Cardiac muscle cell (in vitro differentiated cells and primary cell): Measurements from ENCODE around the gene HAS3. TPM values are rescaled to one million over a fixed set of nuclear protein-coding genes. Genes with fewer than 3 reads are reported as not detected.

Experiments
- DNase-seq, 2 donors: peaks; one replicate each; pipeline versions ENCODE4 v3.0.0 to v3.0.0-alpha.2; 2010 to 2017; ENCODE audit warnings: low read depth in 1 of 2, low spot score in 1 of 2
- H3K27ac ChIP-seq: fragments of 200-600 bp; sonication (generic); 2 replicates; pipeline ENCODE4 v1.5.1; 2016
- H3K27me3 ChIP-seq: fragments of 200-600 bp; sonication (generic); 2 replicates; pipeline ENCODE4 v1.6.0; 2016; ENCODE audit warnings: control low read depth
- H3K36me3 ChIP-seq: fragments of 200-600 bp; sonication (generic); 2 replicates; pipeline ENCODE4 v1.5.1; 2016; ENCODE audit warnings: control low read depth
- H3K4me1 ChIP-seq: fragments of 200-600 bp; sonication (generic); 2 replicates; pipeline ENCODE4 v1.8.1; 2017; ENCODE audit warnings: low read depth, mild to moderate bottlenecking, mixed run types
- H3K4me3 ChIP-seq: fragments of 200-600 bp; sonication (generic); 2 replicates; pipeline ENCODE4 v1.5.1; 2016; ENCODE audit warnings: mild to moderate bottlenecking
- H3K9me3 ChIP-seq: fragments of 200-600 bp; sonication (generic); 2 replicates; pipeline ENCODE4 v1.5.1; 2017; ENCODE audit warnings: low read depth, mild to moderate bottlenecking, control low read depth
- polyA plus RNA-seq: library from polyadenylated mRNA; unstranded; fragments of >200 nt; fragmentation: Nextera tagmentation; extraction: Ambion mirVana; gene quantifications from 2 replicates; pipeline ENCODE4 v1.2.1, GENCODE V29; 2016
- total RNA-seq: library from RNA; depleted of rRNA; stranded (reverse); fragments of >200 nt; gene quantifications from 2 replicates; pipeline ENCODE4 v1.2.3, GENCODE V29; 2016
- TF ChIP-seq, protein P1 (sequence below): IDR thresholded peaks from 2 replicates; pipeline ENCODE4 v1.5.1; 2012; ENCODE audit warnings: low read depth, mild to moderate bottlenecking, low read length

Gene HAS3
- total and polyA plus RNA-seq, 2 experiments from 2014 or later = 0.03 TPM; not detected in 1

DNA sequence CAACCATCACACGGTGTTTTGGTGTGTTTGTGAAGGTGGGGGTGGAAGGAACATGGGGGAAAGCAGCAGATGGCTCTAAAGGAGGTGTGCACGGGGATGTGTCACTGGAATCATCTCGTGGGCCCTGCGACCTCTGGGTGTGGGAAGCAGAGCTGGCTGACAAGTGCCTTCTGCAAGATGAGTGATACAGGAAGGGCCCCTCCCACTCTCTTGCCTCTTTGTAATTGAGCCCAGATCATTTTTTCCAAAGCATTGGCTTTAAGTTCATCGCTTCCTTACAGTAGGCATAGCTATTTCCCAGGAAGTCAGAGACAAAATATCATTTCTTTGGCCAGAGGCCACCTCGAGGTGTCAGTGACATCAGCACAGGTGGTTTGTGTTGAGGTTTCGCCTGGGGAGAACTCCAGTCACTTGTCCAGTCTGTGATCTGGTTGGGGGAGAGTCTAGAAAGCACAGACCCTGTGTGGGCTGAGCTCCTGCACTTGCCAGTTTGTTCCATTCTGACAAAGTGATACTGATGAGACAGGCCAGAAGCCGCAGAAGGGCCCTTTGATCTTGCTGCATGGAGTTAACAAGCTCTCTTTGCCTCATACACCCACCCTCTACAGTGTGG lies 60.9 kb downstream of the HAS3 start:
- Histone ChIP-seq H3K9me3 (no peaks in the 10 kb centered on the region), H3K4me3 (no peak overlapping the region), H3K27ac (peak overlapping the region; percentile 64), H3K27me3 (no peaks in the 10 kb centered on the region), H3K36me3 (peaks cover 46% of the 10 kb centered on the region), H3K4me1 (peaks cover 12% of the 10 kb centered on the region)
- TF ChIP-seq, protein P1, sequence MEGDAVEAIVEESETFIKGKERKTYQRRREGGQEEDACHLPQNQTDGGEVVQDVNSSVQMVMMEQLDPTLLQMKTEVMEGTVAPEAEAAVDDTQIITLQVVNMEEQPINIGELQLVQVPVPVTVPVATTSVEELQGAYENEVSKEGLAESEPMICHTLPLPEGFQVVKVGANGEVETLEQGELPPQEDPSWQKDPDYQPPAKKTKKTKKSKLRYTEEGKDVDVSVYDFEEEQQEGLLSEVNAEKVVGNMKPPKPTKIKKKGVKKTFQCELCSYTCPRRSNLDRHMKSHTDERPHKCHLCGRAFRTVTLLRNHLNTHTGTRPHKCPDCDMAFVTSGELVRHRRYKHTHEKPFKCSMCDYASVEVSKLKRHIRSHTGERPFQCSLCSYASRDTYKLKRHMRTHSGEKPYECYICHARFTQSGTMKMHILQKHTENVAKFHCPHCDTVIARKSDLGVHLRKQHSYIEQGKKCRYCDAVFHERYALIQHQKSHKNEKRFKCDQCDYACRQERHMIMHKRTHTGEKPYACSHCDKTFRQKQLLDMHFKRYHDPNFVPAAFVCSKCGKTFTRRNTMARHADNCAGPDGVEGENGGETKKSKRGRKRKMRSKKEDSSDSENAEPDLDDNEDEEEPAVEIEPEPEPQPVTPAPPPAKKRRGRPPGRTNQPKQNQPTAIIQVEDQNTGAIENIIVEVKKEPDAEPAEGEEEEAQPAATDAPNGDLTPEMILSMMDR = no peak
- peak; percentile 33 to 58 for DNase-seq

DNA sequence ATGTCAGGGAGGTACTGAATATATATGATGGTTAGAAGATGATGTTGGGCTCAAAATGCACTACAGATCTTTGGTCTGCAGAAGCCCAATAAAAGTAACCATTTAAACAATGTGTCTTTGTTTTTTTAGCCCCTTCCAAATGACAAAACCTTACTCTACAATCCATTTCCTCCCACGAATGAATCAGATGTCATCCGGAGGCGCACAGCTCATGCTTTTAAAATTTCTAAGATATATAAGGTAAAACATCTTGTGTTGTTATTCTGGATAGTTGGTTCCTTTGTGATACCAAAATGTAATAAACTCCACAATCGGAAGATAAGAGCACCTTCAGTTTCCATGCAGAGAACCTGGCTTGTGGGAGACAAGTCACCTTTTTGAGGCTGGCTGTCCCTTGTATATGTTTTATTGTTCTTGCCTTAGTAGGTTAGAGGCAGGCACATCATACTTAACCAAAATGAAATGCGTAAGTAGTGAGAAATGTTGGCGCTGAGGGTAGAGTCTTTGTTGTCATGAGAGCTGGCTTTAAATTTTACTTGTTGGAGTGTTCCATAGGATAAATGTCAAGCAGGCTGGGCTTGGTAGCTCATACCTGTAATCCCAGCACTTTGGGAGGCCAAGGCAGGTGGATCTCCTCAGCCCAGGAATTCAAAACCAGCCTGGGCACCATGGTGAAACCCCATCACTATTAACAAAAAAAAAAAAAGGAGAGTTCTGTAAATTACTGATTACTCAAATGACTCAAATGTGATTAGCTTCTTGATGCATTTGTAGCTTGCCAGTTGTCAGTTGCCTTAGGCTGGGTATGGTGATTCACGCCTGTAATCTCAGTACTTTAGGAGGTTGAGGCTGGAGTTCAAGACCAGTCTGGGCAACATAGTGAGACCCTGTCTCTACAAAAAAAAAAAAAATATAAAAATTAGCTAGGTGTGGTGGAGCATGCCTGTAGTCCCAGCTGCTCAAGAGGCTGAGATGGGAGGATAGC lies 61.8 kb downstream of the HAS3 start:
- H3K9me3 ChIP-seq = no peaks in the 10 kb centered on the region
- H3K36me3 ChIP-seq = peaks cover 41% of the 10 kb centered on the region
- H3K27ac ChIP-seq = peak overlapping the region; percentile 64
- no peak overlapping the region for H3K4me3 ChIP-seq
- DNase-seq = peak in 1 of 2 donors; percentile 29
- no peaks in the 10 kb centered on the region for H3K27me3 ChIP-seq
- H3K4me1 ChIP-seq = peaks cover 12% of the 10 kb centered on the region
- TF ChIP-seq, protein P1 = no peak

Other genes with a start within 250 kb of the HAS3 start
- 74.8 and 94.6 TPM in 2 replicates for gene CHTF8, start 26.9 kb downstream of the HAS3 start, total RNA-seq
- gene CHTF8, start 26.9 kb downstream of the HAS3 start, polyA plus RNA-seq = 112 and 132 TPM in 2 replicates
- gene UTP4, start 27.0 kb downstream of the HAS3 start, total RNA-seq = 10.0 and 14.5 TPM in 2 replicates
- 47.6 and 51.6 TPM in 2 replicates for gene UTP4, start 27.0 kb downstream of the HAS3 start, polyA plus RNA-seq
- gene SNTB2, start 81.5 kb downstream of the HAS3 start, total RNA-seq = 17.1 and 35.7 TPM in 2 replicates
- gene SNTB2, start 81.5 kb downstream of the HAS3 start, polyA plus RNA-seq = 12.7 and 18.6 TPM in 2 replicates
- gene VPS4A, start 205.7 kb downstream of the HAS3 start, total RNA-seq = 30.8 and 36.9 TPM in 2 replicates
- gene VPS4A, start 205.7 kb downstream of the HAS3 start, polyA plus RNA-seq = 50.7 and 52.2 TPM in 2 replicates
- gene PDF, start 224.9 kb downstream of the HAS3 start, total RNA-seq = 16.1 and 16.7 TPM in 2 replicates
- gene PDF, start 224.9 kb downstream of the HAS3 start, polyA plus RNA-seq = 12.0 and 13.2 TPM in 2 replicates
- gene COG8, start 233.9 kb downstream of the HAS3 start, total RNA-seq = 79.2 and 95.3 TPM in 2 replicates
- gene COG8, start 233.9 kb downstream of the HAS3 start, polyA plus RNA-seq = 54.5 and 62.6 TPM in 2 replicates
- 8.5 and 9.5 TPM in 2 replicates for gene NIP7, start 234.1 kb downstream of the HAS3 start, total RNA-seq
- 23.6 and 26.1 TPM in 2 replicates for gene NIP7, start 234.1 kb downstream of the HAS3 start, polyA plus RNA-seq
- 0.69 TPM in 1 of 2 replicates, not detected in the other for gene TMED6, start 246.1 kb downstream of the HAS3 start, total RNA-seq
- 0.37 and 0.95 TPM in 2 replicates for gene TMED6, start 246.1 kb downstream of the HAS3 start, polyA plus RNA-seq